ENCODE measurements around the gene DEUP1. TPM values are rescaled to one million over a fixed set of nuclear protein-coding genes. Genes with fewer than 3 reads are reported as not detected.
A peak's percentile ranks its signal among the peaks of the same experiment; 100 is the strongest.

Gene DEUP1
- polyA plus RNA-seq, 1 of the 3 experiments (the other 2 are of a cell fraction), result not detected

DNA sequence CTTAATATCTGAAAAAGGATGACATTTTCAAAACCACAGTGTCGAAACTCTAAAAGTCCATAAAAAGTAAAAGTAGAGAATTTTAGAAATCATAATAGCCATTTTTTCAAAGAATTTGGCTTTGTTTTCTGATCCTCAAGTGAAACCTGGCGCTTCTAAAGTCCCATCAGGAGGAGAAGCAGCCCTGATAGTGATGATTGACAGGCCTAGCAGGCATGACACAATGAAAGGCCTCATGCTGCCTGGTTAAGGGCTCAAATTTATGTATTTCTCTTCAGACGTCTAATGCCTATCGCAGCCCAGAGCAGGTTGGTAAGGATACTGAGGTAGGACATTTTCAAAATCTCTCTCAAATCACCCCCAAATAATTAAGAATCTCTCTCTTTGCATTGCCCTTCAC lies 3.9 kb upstream of the DEUP1 start:
- no peak for DNase-seq
- Histone ChIP-seq H3K4me1 (ENCODE audit: control insufficient read depth in 1 of 2, insufficient read depth in 2 of 2, low read depth in 1 of 2, low read length in 1 of 2) (no peaks in the 10 kb centered on the region; a peak in 1 of 4 replicates), H3K27ac (ENCODE audit: low read depth in 2 of 2, low read length in 1 of 2) (no peak overlapping the region), H3F3A (replicated peaks; ENCODE audit: insufficient read depth) (no peaks in the 10 kb centered on the region), H4K20me1 (ENCODE audit: insufficient read depth) (no peaks in the 10 kb centered on the region), H3K36me3 (replicated peaks in 1 of 2; ENCODE audit: control insufficient read depth in 1 of 2, insufficient read depth in 2 of 2, low read length in 1 of 2) (no peaks in the 10 kb centered on the region), H3K9me3 (no peaks in the 10 kb centered on the region), H2AFZ (ENCODE audit: low read depth) (no peak overlapping the region), H3K79me2 (ENCODE audit: insufficient read depth) (no peaks in the 10 kb centered on the region), H3K4me3 (ENCODE audit: low read depth in 2 of 2, low read length in 1 of 2) (no peak overlapping the region), H3K4me2 (no peak overlapping the region), H3K27me3 (ENCODE audit: insufficient read depth) (no peaks in the 10 kb centered on the region), H3K9me2 (no peaks in the 10 kb centered on the region), H3K9ac (no peak overlapping the region)
- 64% methylated on average over 4 of the region's 4 CpGs for WGBS (ENCODE audit: low lambda C conversion rate)
- no peak for TF ChIP-seq YY1 (IDR thresholded peaks at IDR 0.05; ENCODE audit: low read depth)
- no peak for TF ChIP-seq MEF2A (IDR thresholded peaks at IDR 0.05; ENCODE audit: borderline replicate concordance, low read depth)
- TF ChIP-seq EP300 (IDR thresholded peaks at IDR 0.05; ENCODE audit: borderline replicate concordance in 1 of 2, low read depth in 1 of 2, low read length in 1 of 2), result no peak
- no peak for TF ChIP-seq SMC3 (IDR thresholded peaks at IDR 0.05; ENCODE audit: low read depth, low read length)
- no peak for TF ChIP-seq NFIC (IDR thresholded peaks at IDR 0.05; ENCODE audit: borderline replicate concordance)
- no peak for TF ChIP-seq RFX5 (IDR thresholded peaks at IDR 0.05; ENCODE audit: low read length)
- TF ChIP-seq IRF3 (IDR thresholded peaks at IDR 0.05; ENCODE audit: low read depth, low read length), result no peak
- TF ChIP-seq GATA2 (CRISPR knock-in tag; IDR thresholded peaks at IDR 0.05), result no peak
- TF ChIP-seq CHD2 (IDR thresholded peaks at IDR 0.05; ENCODE audit: low read length, partially characterized antibody), result no peak
- no peak for TF ChIP-seq MXI1 (IDR thresholded peaks at IDR 0.05; ENCODE audit: low read depth, low read length)
- TF ChIP-seq, protein P1, sequence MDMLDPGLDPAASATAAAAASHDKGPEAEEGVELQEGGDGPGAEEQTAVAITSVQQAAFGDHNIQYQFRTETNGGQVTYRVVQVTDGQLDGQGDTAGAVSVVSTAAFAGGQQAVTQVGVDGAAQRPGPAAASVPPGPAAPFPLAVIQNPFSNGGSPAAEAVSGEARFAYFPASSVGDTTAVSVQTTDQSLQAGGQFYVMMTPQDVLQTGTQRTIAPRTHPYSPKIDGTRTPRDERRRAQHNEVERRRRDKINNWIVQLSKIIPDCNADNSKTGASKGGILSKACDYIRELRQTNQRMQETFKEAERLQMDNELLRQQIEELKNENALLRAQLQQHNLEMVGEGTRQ (IDR thresholded peaks at IDR 0.05; ENCODE audit: borderline replicate concordance, low read depth, low read length), result no peak
- TF ChIP-seq RCOR1 (IDR thresholded peaks at IDR 0.05; ENCODE audit: low read length), result no peak
- no peak for TF ChIP-seq SIN3A (IDR thresholded peaks at IDR 0.05; ENCODE audit: borderline replicate concordance, low read depth, low read length)
- TF ChIP-seq GABPA (IDR thresholded peaks at IDR 0.05; ENCODE audit: low read depth), result no peak
- no peak for TF ChIP-seq PBX3 (IDR thresholded peaks at IDR 0.05)
- CTCF ChIA-PET, result no interaction called here
- POLR2A ChIA-PET, result no interaction called here

GRCh38 chr11:93329936-93330445 lies 551 bp upstream of the DEUP1 start:
- ChIA-PET POLR2A (no interaction called here), CTCF (no interaction called here)
- Histone ChIP-seq H3K9ac (no peak overlapping the region), H4K20me1 (ENCODE audit: insufficient read depth) (no peaks in the 10 kb centered on the region), H2AFZ (ENCODE audit: low read depth) (no peak overlapping the region; the same call in 1 of the 2 replicates), H3K27ac (ENCODE audit: low read depth in 2 of 2, low read length in 1 of 2) (no peak overlapping the region), H3K4me1 (ENCODE audit: control insufficient read depth in 1 of 2, insufficient read depth in 2 of 2, low read depth in 1 of 2, low read length in 1 of 2) (no peaks in the 10 kb centered on the region; a peak in 1 of 4 replicates), H3K36me3 (replicated peaks in 1 of 2; ENCODE audit: control insufficient read depth in 1 of 2, insufficient read depth in 2 of 2, low read length in 1 of 2) (no peaks in the 10 kb centered on the region), H3K9me3 (no peaks in the 10 kb centered on the region), H3K4me2 (no peak overlapping the region; the same call in 1 of the 2 replicates), H3K27me3 (ENCODE audit: insufficient read depth) (no peaks in the 10 kb centered on the region), H3F3A (replicated peaks; ENCODE audit: insufficient read depth) (no peaks in the 10 kb centered on the region), H3K9me2 (no peaks in the 10 kb centered on the region), H3K4me3 (ENCODE audit: low read depth in 2 of 2, low read length in 1 of 2) (peak overlapping the region in 1 of 2 experiments; percentile 36; a peak in 2 of 4 replicates), H3K79me2 (ENCODE audit: insufficient read depth) (no peaks in the 10 kb centered on the region)
- peak; percentile 29 for DNase-seq
- TF ChIP-seq ELF1 (IDR thresholded peaks at IDR 0.05), result no peak
- TF ChIP-seq ZBTB33 (IDR thresholded peaks at IDR 0.05; ENCODE audit: borderline replicate concordance, low read depth), result no peak
- 43% methylated on average over 16 of the region's 16 CpGs for WGBS (ENCODE audit: low lambda C conversion rate)
